ENCODE measurements around the gene TMEM163.

DNA sequence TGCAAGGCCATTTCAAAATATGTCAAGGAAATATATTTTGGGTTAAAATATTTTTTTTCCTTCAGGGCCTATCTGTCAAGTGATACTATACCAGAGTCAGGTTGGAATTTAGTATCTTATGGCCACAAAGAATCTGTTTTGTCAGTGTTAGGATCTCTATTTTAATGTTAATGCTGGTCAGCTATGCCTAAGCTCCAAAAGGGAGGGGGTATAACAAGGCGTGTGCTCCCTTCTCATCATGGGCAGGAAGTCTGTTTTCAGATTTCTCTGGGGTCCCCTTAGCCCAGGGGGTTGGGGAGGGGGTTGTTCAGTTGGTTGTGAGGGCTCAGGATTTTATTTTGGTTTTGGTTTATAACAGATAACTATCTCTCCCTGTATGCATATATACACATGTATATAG, 126.4 kb downstream of the TMEM163 start:
- TF ChIP-seq, protein P1, sequence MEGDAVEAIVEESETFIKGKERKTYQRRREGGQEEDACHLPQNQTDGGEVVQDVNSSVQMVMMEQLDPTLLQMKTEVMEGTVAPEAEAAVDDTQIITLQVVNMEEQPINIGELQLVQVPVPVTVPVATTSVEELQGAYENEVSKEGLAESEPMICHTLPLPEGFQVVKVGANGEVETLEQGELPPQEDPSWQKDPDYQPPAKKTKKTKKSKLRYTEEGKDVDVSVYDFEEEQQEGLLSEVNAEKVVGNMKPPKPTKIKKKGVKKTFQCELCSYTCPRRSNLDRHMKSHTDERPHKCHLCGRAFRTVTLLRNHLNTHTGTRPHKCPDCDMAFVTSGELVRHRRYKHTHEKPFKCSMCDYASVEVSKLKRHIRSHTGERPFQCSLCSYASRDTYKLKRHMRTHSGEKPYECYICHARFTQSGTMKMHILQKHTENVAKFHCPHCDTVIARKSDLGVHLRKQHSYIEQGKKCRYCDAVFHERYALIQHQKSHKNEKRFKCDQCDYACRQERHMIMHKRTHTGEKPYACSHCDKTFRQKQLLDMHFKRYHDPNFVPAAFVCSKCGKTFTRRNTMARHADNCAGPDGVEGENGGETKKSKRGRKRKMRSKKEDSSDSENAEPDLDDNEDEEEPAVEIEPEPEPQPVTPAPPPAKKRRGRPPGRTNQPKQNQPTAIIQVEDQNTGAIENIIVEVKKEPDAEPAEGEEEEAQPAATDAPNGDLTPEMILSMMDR (IDR thresholded peaks at IDR 0.05), result no peak
- no peak for TF ChIP-seq POLR2A (IDR thresholded peaks at IDR 0.05)

All from thyroid gland (tissue), 4 donors.